HG02763 (cell line): ENCODE measurements around the gene SMAD9.

Experiments used
- ATAC-seq: cut with Tn5 transposase; IDR thresholded peaks from one replicate; pipeline ENCODE4 v1.9.1; 2021; ENCODE audit warnings: mild to moderate bottlenecking, moderate library complexity; ENCODE audit not compliant: unreplicated experiment

SMAD9 gene

DNA sequence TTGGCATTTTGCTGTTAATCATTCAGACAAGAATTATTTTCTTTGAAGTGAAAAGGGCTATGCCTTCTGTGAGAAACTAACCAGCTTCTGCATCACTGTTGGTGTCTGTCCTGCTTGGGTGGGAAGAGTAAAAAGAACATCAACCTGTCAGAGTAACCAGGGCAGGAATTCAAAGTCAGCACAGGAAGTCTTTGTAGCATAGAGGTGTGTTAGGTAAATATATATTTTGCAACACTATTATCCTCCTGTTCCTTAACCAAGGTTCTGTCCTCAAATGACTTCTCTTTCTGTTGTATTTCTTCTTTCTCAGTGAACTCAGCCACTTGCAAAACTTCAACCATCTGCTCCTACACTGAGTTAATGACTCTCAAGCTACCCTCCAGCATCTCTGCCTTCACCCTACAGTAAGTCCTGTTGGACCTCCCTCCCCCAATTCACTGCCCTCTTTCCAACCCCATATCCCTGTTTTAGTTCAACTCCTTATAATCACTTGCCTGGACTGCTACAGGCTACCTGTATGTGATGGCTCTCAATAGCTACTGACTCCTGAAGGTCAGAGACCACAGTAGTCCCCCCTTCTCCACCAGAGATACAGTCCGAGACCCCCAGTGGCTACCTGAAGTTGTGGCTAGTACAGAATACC, 49.9 kb downstream of the SMAD9 start:
- ATAC-seq: no peak

DNA sequence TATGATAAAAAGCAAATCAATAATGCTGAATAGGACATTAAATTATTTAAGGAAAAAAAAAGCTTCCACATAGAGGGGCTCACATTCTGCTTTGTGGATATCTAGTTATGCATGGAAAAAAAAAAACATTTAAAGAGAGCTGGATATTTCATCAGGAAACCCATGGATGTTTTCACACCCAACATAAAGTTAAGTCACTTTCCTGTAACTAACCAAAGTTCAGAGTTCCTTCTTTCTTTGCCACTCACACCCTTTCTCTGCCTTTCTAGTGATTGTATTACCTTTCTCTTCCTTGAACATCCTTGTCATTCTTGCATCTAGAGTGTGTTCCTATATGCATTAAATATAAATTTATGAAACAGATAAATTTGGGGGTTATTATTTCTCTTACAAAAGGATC, 53.8 kb downstream of the SMAD9 start:
- ATAC-seq: no peak

DNA sequence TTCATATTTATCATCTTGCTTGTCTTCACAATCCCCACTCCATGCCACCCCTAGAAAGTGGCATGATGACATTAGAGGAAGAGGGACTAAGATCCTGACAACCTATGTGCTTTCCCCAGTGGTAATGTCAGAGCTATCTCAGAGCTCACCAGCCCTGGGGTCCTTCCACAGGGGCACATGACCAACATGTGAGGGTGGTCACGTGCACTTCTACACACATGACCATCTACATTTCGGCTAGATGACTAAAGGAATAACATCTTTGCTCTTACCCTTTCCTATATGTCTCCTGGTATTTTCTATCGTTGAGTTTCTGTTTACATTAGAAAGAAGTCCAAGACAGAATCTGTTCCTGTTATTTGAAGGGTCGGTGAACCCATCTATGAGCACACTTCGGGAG, 54.8 kb downstream of the SMAD9 start:
- ATAC-seq: no peak

DNA sequence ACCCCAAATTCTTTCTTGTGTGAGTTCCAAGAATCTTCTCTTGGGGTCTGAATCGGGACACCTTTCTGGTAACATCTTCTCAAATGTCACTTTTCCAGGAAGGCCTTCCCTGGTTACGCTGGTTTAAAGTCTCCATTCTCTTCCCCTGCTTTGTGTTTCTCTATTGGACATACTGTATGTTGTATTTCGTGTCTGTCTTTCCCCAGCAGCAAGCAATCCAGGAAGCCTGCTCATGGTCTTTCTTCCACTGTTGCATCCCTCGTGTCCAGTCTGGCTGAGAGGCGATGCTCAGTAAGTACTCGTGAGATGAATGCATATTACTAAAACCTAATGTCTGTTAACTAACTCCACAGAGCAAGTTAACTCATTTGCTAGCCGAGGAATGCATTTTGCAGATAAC, 57.3 kb downstream of the SMAD9 start:
- no peak for ATAC-seq

DNA sequence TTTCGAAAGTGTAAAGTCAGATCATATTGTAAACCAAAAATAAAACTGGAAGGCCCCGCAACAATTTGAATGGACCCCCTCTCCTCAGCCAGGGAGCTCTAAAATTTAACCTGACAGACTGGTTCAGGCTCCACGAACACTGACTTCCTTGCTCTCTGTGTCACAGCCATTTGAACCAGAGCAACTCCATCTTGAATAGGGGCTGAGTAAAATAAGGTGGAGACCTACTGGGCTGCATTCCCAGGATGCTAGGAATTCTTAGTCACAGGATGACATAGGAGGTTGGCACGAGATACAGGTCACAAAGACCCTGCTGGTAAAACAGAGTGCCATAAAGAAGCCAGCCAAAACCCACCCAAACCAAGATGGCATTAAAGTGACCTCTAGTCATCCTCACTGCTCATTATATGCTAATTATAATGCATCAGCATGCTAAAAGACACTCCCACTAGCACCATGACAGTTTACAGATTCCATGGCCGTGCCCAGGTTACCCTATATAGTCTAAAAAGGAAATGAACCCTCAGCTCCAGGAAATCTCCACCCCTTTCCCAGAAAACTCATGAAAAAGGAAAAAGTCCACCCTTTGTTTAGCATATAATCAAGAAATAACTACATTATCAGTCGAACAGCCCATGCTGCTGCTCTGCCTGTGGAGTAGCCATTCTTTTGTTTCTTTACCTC, 57.9 kb downstream of the SMAD9 start:
- ATAC-seq: no peak

DNA sequence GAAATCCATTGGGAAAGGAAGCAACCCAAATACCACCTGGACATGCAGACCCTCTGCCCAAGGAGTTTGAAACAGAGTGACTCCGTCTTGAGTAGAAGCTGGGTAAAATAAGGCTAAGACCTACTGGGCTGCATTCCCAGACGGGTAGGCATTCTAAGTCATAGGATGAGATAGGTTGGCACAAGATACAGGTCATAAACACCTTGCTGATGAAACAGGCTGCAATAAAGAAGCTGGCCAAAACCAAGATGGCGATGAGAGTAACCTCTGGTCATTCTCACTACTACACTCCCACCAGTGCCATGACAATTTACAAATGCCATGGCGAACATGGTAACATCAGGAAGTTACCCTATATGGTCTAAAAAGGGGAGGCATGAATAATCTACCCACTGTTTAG, 60.8 kb downstream of the SMAD9 start:
- no peak for ATAC-seq

DNA sequence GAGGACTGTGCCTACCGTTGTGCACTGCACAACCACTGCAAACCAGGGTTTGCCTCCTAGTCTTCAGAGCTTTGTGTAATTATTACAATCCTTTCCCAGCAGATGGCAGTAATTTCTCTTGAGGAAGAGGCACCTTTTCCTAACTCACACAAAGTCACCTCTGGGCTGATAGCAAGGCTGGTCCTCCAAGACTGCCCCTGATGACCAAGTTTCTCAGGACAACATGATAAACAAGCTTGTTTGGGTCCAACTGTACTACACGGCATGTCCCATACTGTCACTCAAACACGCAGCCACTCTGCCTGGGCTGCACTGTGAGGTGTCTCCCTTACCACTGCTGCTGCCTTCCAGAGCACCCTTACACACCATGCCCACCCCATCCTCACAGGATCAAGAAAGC, 61.7 kb downstream of the SMAD9 start:
- peak; percentile 68 for ATAC-seq

DNA sequence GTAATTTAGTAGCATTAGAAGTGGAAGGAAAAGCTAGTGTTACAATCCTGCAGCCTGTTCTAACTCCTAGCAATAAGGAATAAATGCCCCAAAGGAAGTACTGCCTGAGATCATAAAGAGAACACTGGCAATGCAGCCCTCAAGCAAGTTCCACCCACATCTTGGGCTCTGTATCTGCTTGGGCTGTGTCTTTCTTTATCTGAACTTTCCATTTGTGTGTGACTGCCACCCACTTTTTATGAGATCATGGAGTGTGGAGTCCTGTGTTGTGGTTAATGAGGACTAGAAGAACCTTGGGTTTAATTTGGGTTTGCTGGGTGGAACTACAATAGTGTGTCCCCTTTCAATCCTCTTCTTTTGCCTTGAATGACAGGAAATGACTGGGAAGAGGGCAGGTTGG, 62.8 kb downstream of the SMAD9 start:
- ATAC-seq: no peak

DNA sequence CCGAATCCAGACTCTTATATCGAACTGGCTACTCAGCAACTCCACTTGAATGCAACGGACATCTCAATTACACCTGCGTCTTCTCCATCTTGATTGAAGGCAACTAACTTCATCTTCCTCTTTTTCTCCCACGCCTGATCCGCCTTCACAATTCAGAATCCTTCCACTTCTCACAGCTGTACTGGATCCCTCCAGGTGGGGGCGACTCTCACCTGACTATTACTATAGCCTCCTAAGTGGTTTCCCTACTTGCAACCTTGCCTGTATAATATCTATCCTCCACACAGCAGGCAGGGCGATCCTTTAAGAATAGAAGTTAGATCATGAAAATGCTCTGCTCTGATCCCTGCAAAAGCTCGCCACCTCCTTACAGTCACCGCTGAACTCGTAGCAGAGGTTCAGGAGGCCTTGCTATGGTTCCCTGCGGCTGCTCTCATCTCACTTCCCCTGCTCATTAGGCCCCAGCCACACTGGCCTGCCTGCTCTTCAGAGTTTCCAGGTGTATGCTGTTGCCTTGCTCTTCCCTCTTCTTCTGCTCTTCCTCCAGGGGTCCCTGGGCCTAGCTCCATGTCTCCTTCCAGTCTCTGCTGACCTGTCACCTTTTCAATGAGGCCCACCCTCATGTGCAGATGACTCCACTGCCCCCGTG, 69.1 kb downstream of the SMAD9 start:
- no peak for ATAC-seq

DNA sequence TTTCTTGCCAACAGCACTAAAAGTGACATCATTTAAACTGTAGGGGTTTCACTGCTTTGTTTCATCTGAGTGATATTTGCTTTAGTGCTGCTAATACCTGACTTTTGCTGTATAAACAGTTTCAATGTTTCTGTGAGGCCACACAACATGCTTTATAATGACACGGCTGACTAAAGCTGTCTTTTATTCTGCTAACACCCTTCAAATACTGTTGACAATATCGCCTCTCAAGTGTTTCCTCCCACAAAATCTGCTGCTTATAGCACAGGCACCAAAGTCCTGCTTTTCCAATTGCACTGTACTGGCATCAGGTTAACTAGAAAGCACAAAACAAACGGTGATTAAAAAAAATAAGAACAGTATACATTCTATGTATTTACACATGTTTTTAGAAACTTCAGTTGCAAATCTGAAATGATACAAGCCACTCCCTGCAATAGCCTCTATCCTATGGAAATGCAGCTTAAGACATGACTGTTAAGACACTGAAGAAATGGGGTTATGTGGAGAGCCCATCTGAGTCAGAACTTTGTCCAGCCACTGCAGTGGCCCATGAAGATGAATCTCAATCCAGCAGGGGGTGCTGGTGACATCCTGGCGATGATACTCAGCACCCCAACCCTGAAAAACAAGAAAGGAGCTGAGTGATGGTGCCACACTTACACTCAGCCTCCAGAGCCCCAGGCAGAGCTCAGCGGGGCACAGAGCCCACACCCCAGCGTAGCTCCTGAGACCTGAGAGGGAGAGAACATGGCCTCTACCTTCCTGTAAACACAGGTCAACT, 71.6 kb downstream of the SMAD9 start:
- peak; percentile 50 for ATAC-seq

DNA sequence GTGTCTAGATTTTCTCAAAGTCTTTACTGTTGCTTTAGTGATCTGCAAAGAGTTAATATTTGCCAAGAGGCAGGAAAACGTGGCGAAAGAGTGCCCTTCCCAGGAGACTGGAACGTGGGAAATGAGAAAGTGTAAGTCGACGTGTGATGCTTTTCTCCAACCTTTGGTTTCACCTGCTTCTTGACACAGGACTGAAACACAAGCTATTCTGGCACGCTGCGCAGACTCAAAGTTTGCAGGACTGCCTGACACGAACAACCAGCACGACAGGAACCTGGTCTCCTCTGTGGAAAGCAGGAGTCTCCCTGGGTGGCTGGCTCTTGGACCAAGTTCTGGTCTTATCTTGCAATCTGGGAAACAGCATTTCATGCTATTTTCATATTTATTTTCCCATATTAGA, 72.4 kb downstream of the SMAD9 start:
- ATAC-seq: no peak

DNA sequence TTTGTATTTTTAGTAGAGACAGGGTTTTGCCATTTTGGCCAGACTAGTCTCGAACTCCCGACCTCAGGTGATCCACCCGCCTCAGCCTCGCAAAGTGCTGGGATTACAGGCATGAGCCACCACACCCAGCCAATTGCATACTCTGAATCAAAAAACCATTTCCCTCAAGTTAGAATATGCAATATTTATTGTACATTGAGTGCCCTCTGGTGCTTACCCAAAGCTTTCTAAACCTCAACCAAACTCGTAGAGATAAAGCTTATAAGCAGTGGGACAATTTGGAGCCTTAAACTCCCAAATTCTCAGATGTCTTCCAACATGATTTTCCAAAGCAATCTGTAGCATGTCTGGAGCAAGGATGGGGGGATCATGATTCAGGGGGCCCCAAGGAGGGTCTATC, 78.6 kb downstream of the SMAD9 start:
- no peak for ATAC-seq

DNA sequence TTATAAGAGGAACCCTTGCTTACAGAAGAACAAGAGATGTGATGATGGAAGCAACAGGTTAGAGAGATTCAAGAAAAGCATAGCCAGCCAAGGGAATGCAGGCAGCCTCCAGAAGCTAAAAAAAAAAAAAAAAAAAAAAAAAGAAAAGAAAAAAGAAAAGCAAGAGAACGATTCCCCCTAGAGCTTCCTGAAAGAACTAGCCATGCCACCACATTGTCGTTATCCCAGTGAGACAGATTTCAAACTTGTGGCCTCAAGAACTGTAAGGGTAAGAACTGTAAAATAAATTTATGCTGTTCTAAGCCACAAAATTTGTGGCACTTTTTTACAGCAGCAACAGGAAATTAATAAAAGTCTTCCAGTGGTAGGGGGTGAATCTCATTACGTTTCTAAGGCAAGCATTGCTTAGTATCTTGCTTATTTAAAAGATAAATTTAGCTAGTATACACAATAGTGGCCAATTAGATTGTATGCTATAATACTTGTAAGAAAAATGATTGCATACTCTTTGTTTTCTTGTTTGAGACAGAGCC, 79.3 kb downstream of the SMAD9 start:
- no peak for ATAC-seq

DNA sequence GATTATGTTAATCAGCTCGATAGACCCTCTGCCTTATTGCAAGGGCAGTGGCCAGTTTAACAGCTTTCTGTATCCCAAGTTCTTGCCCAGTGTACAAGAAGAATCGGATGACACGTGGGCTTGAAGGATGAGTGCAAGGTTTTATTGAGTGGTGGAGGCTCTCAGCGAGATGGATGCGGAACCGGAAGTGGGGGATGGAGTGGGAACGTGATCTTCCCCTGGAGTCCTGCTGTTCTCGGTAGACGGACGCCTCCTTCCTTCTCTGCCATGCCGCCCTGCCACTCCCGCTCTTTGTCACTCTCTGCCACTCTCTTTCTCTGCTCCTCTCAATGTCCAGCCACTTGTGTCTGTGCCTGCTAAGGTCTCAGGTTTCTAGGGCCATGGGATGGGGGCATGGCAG, 80.1 kb downstream of the SMAD9 start:
- no peak for ATAC-seq

DNA sequence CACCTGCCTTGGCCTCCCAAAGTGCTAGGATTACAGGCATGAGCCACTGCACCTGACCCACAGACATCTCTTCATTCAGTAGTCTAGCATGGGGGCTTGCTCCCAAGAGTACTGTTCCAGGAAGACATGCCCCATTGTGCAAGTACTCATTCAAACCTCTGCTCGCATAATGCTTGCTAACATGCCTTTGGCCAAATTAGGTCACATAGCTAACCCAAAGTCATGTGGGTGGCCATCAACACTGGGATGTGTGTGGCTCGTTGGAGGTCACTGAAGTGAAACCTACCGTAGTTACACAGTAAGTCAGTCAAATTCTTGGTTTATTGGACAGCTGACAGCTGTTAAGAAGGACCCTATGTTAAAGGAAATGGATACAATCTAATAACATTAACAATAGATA, 80.8 kb downstream of the SMAD9 start:
- no peak for ATAC-seq

DNA sequence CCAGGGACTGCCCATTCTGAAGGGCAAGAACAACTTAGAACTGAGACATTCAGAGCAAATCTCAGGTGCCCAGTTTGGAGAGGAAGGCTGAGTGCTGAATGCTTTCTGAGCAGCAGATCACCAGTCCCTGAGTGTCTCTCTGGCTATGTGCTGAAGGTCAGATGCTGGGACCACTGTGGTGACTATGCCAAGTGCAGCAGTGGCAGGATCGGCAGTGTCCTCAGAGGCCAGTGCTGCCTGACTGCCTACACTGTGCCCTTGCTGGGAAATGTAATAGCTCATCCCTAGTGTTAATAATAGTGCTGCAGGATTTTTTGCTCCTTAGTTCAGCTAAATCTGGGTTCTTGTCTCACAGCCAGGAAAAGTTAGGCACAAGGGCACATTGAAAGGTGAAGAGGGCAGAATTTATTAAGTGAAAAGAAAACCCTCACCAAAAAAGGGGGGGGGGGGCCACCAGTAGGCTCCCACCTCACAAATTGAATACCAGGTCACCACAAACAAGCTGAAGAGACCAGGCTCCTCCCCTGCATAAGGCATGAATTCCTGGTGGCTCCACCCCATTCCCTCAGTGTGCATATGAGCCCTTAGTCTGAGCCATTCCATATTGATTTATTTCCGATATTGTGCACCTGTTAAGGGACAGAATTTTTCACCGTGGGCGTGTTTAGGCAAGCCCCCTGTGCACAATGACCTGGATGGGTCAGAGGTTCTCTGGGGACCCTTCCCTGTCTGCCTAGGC, 82.5 kb downstream of the SMAD9 start:
- no peak for ATAC-seq

DNA sequence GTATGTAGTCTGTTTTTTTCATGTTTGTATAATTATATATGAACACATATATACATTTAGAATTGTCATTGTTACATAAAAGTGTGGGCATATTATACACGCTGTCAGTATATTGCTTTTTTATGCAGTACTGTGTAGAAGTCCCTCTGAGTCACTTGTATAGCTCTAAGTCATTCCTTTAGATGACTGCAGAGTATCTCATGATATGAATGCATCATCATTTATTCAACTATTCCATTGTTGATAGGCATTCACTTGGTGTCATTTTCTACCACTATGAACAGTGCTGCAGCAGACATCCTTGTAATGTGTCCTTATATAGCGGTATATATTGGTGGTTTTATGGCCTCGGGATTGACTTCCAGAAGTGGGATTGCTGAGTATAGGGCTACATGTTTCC, 85.7 kb downstream of the SMAD9 start:
- no peak for ATAC-seq

DNA sequence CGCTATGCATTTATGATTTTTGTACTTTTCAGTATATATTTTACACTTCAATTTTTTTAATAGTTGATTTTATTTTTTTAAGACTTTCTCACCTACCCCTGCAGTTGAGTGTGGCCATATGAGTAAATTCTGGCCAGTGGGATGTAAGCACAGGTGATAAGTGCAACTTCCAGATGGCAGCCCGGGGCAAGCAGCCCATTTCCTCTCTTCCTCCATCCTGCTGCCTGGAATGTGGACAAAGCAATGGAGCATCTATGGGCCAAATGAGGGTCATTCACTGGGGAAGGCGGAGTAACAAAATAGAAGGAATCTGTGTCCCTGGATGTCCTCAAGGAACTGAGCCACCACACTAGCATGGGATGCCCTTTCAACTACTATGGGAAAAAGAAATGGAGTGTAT, 88.7 kb downstream of the SMAD9 start:
- no peak for ATAC-seq

DNA sequence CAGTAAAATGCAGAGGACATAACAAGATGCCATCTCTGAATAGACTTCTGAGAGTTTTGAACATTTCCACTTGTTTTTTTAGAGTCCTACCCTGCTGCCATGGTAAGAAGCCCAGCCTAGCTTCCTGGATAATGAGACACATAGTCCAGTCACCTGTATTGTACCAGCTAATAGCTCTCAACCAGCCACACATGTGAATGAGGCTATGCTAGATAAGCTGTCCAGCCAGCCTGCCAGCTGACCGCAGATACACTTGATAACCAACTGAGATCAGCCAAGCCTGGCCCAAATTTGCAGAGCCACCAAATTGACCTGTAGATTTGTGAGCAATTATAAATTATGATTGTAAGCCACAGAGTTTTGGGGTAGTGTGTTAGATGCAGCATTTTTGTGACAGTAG, 90.3 kb downstream of the SMAD9 start:
- no peak for ATAC-seq

DNA sequence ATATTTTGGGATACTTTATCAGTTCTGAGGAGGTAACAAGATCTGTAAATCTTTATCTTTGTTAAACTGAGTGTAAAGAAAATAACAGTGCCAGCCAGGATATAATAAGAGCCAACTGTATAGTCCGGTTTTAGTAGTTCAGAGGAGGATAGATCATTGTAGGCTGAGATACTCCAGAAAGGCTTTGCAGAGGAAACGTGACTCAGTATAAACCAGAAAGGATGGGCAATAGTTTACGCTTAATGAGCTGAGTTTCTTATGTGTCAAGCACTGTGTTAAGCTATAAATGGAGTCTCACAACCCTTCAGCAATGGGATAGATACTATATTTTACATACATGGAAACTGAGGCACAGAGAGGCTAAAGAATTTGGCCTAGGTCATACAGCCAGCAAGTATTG, 97.3 kb downstream of the SMAD9 start:
- ATAC-seq: no peak

DNA sequence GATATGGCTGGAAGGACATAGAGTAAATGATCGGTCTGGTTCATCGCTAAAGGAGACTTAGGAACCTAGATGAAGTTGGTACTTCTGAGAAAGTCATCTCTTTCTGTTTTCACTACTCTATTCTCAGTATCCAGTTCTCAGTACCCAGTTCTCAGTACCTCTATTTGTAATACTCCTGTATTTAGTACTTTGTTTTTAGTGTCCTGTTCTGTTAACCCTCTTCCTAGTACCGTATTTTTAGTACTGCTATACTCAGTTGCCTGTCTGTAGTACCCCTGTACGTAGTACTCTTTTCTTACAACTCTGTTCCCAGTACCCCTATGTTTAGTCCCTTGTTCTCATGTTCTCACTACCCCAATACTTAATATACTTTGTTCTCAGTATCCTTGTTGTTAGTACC, 99.8 kb downstream of the SMAD9 start:
- ATAC-seq: peak; percentile 45
